ENCODE results near the gene CALML3.

CALML3 gene

DNA sequence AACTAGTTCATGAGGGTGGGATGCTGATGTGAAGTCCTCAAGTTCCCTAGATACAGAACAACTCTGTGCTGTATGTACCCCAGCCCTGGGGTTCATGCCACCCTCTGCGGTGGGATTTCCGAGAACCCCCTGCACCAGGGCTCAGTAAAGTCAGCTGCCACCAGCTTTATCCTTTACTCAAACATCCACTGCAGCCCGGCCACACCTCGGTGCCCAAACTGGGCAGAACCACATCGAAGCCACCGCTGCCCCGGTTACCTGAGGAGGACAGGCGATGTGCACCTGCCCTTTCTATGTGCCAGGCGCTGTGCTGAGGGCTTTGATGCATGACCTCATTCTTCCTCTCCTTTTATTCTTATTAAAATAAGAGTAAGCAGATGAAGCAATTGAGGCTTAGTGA, 15.5 kb upstream of the CALML3 start:
- Mint-ChIP-seq H3K9me3 (no peaks in the 10 kb centered on the region), H3K4me1 (ENCODE audit: low read depth) (peaks cover 5% of the 10 kb centered on the region), H3K27ac (no peak overlapping the region), H3K36me3 (ENCODE audit: low read depth) (no peaks in the 10 kb centered on the region), H3K27me3 (peaks cover 4% of the 10 kb centered on the region), H3K4me3 (no peak overlapping the region)

DNA sequence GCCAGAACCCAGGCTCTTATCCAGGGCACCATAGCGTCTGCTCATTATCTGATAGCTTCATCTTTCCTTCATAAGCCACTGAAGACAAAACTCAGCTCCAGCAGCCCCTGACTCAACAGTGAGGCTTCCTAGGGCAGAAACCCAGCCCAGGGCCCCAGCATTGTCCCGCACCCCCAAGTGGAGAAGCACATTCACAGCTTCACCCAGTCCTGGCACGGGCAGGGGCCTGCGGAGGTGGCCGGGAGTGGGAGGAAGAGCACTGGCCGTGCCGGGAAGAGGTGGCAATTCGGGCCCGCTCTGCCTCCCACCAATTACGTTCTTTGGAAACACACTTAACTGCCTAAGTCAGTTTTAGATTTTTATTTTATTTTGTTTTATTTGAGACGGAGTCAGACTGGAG, 15.1 kb upstream of the CALML3 start:
- Mint-ChIP-seq H3K4me3 (no peak overlapping the region), H3K27ac (no peak overlapping the region), H3K4me1 (ENCODE audit: low read depth) (peaks cover 5% of the 10 kb centered on the region), H3K9me3 (no peaks in the 10 kb centered on the region), H3K27me3 (peaks cover 4% of the 10 kb centered on the region), H3K36me3 (ENCODE audit: low read depth) (no peaks in the 10 kb centered on the region)

DNA sequence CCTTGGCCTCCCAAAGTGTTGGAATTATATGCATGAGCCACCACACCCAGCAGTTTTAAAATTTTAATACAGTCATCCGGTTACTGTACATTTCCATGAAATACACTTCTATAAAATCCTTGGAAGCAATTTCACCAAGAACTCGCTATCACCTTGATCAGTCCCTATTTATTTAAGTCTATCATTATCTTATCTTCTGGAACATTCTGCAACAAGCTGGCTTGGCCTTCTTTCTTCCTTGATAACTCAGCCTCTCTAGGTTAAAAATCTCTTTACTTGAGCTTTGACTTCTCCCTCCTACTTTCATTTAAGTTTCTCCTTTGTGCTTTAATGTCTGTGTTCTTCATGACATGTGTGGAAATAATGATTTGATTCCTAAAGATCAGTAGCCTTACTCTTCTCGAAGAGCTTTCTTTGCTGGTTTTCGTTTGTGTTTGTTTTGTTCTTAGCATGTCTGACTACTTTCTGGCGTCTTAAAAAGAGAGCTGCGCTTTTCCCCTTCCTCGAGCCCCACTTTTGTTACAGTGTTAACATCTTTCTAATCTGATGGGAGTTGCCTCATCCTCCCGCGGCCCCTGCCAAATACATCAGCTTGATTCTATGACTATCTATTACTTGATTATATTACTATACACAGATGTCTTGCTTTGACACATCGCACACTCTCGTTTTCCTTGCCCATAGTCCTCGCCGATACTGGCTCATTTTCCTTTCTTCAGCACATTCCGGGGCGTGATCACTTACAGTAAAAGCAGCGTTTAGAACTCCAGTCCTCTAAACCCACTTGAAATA, 14.3 kb upstream of the CALML3 start:
- Mint-ChIP-seq H3K36me3 (ENCODE audit: low read depth) (no peaks in the 10 kb centered on the region), H3K27ac (no peak overlapping the region), H3K4me3 (no peak overlapping the region), H3K27me3 (peaks cover 4% of the 10 kb centered on the region), H3K9me3 (no peaks in the 10 kb centered on the region), H3K4me1 (ENCODE audit: low read depth) (peaks cover 5% of the 10 kb centered on the region)

DNA sequence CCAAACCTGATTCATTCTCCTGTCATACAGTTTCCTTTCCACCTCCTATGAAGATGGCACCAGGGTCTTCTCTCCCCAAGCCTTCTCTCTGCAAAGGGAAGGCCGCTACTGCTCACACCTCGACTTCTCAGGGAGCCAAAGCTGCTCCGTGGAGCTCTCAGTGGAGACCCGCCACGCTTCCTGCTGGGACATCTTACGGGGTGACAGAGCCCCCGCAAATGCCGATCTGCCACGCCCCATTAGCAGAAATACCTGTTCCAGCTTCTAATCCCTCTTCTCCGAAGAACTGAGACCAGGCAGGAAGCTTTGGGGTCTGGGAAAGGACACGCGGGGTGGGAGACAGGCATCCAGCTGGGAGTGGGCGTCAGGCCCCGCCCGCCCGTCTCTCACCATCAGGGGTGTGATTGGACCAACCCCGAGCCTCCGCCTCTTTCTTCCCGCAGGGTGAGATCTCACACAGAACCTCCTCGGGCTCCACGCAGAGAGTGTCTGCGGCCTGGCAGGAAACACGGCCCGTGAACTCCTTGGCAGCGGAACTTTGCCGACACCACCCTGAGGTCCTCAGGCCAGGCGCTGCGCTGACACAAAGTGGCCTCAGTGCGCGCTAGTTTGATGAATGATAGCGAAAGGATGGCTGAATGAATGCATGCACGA, 13.4 kb upstream of the CALML3 start:
- no peaks in the 10 kb centered on the region for H3K9me3 Mint-ChIP-seq
- no peak overlapping the region for H3K27ac Mint-ChIP-seq
- peaks cover 5% of the 10 kb centered on the region for H3K4me1 Mint-ChIP-seq (ENCODE audit: low read depth)
- H3K27me3 Mint-ChIP-seq: peaks cover 4% of the 10 kb centered on the region
- H3K4me3 Mint-ChIP-seq: no peak overlapping the region
- no peaks in the 10 kb centered on the region for H3K36me3 Mint-ChIP-seq (ENCODE audit: low read depth)

DNA sequence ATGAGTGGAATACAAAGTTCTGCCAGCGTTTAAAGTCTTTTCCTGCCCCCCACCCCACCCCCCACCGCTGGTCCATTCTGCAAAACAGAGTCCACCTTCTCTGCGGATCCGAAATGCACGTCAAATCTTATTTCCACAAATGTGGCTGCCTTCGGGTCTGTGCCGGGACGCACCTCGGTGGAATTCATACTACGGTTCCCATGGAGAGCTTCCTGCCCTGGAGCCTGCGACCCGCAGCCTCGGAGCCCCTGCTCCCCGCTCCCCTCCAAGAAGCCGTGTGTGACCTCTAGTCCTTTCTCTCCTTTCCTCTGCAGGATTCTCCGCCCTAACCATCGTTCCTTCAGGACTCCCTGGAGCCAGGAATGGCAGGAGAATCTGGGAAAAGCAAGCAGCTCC, 12.9 kb upstream of the CALML3 start:
- Mint-ChIP-seq H3K36me3 (ENCODE audit: low read depth) (no peaks in the 10 kb centered on the region), H3K9me3 (no peaks in the 10 kb centered on the region), H3K27ac (no peak overlapping the region), H3K4me3 (no peak overlapping the region), H3K27me3 (peaks cover 4% of the 10 kb centered on the region), H3K4me1 (ENCODE audit: low read depth) (peaks cover 5% of the 10 kb centered on the region)

DNA sequence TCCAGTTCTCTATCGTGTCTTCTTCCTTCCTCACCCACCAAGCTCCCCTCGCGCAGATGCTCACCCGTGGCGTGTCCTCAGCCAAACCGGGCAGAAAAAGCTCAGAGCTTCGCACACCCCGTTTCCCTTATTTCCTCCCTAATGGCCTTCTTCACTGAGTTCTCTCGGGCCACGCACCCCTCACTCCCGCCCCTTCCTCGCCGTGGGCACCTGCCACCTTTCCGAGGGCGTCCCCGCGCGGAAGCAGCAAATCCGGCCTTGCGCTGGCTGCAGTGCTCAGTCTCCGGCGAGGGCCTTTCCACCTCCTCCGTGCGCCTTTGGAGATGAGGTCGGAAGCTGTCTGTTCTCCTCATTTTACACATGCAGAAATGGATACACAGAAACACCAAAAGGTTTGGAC, 12.4 kb upstream of the CALML3 start:
- peaks cover 5% of the 10 kb centered on the region for H3K4me1 Mint-ChIP-seq (ENCODE audit: low read depth)
- no peaks in the 10 kb centered on the region for H3K9me3 Mint-ChIP-seq
- peaks cover 4% of the 10 kb centered on the region for H3K27me3 Mint-ChIP-seq

DNA sequence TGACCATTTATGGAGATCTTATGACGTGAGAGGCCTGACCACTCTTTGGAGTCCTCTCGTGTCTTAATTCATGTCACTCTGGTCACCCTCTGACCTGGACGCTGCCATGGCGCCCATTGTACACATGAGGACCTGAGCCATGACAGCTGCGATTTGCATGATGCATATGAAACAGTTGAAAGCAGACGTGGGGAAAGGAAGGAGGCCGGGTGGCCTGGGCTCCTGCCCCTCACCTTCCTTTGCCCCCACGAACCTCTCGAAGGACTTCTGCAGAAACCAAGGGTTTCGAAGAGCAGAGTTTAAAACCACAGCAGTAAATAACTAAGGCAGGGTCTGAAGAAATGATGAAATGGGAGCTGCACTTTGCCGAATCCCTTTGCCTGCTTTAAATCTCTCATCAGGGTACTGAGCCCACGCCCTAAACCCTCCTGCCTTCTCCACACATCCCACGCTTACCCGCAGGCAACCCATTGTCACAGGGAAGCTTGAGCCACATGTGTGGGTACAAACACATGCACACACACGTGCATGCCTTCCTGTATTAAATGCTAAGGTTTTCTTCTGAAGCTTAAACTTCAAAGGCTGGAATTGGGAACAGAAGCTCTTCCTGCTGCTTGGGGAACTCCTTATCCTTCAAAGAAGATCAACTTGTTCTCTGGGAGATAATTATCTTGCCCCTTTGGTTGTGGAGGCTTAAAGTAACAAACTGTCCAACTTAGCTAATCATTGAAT, 11.7 kb upstream of the CALML3 start:
- H3K4me3 Mint-ChIP-seq: no peak overlapping the region
- H3K27ac Mint-ChIP-seq: no peak overlapping the region

More for the DNA sequence above, 12.4 kb upstream of the CALML3 start:
- H3K36me3 Mint-ChIP-seq (ENCODE audit: low read depth): no peaks in the 10 kb centered on the region
- no peak overlapping the region for H3K27ac Mint-ChIP-seq
- H3K4me3 Mint-ChIP-seq: no peak overlapping the region

DNA sequence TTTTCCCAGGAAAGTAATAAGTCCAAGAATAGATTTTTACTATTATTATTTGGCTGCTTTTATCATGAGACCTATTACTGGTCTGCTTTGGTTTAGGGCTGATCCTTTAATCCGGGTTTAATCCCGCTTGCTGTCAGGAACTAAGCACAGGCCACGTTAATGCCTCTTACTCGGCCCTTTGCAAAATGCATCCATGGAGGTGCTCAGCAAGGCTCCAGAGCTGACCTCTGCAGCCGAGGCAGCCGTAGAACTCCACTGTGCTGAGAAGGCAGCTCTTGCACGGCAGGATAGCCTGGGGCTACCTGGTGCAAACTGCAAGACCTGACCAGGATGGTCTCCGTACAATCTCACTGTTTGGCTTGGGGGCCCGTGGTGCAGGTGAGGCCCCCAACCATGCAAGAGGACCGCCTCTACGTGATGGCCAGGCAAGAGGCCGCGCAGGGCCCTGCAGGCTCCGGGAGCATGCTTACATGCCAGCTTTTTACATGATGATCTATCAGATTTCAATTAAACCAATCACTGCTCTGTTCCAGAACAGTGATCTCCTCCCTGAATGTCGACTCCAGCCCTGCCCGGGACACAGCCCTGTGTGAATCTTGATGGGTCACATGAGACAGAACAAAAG, 10.4 kb upstream of the CALML3 start:
- H3K27ac Mint-ChIP-seq: no peak overlapping the region
- no peaks in the 10 kb centered on the region for H3K9me3 Mint-ChIP-seq
- H3K36me3 Mint-ChIP-seq (ENCODE audit: low read depth): no peaks in the 10 kb centered on the region
- H3K4me3 Mint-ChIP-seq: no peak overlapping the region
- H3K27me3 Mint-ChIP-seq: peaks cover 4% of the 10 kb centered on the region
- peaks cover 5% of the 10 kb centered on the region for H3K4me1 Mint-ChIP-seq (ENCODE audit: low read depth)

More for the DNA sequence above, 11.7 kb upstream of the CALML3 start:
- Mint-ChIP-seq H3K9me3 (no peaks in the 10 kb centered on the region), H3K4me1 (ENCODE audit: low read depth) (peaks cover 5% of the 10 kb centered on the region), H3K27me3 (peaks cover 4% of the 10 kb centered on the region), H3K36me3 (ENCODE audit: low read depth) (no peaks in the 10 kb centered on the region)

DNA sequence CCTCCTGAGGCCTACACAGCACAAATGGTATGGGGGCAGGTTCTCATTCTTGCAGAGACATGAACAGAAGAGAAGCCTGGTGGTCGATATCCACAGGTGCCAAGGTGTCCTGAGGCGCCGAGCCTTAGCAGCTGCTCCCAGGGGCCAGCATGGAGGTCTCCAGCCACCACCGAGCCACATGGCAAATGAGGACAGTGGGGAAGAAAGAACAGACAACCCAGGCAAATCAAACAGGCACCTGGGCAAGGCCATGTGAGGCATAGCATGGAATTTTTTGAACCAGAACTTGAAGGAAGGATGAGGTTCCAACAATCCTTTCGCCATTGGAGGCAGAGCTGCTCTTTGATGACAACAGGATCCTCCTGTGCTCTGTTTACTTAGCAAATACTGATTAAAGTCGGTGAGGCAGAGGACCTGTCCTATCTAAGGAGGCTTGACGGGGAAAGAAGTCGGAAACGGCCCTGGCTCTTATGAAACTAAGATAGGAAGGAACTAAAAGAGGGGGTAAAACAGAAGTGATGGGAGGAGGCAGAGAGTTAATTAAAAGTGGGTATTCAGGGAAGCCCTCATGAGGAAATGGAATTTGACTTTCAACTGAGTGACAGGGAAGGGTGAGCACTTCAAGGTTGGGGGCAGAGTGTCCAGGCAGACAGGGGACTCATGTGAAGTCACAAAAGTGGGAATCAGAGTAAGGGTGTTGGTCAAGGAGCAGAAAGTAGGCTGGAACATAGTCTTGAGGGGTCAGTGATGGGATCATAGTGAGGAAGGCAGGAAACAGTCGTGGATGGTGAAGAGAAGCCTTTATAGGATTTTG, 8.6 kb upstream of the CALML3 start:
- no peak overlapping the region for H3K4me3 Mint-ChIP-seq
- H3K27me3 Mint-ChIP-seq: peaks cover 4% of the 10 kb centered on the region
- H3K36me3 Mint-ChIP-seq (ENCODE audit: low read depth): no peaks in the 10 kb centered on the region

DNA sequence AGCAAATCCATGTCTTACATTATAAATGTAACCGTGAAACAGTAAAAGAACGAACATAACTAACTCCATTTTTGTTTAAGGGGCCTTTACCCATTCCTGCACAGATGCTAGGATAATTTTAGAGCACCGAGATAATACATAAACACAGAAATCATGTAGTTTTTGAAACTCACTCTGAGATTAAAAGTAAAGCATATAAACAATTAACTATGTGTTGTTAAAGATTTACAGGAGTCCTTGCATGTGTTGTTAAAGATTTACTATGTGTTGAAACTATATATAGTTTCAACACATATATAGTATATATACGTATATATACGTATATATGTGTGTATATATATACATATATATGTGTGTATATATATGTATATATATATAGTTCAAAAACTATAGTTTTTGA, 7.2 kb upstream of the CALML3 start:
- no peaks in the 10 kb centered on the region for H3K9me3 Mint-ChIP-seq
- H3K36me3 Mint-ChIP-seq (ENCODE audit: low read depth): no peaks in the 10 kb centered on the region
- H3K4me1 Mint-ChIP-seq (ENCODE audit: low read depth): peaks cover 5% of the 10 kb centered on the region
- H3K4me3 Mint-ChIP-seq: no peak overlapping the region
- H3K27me3 Mint-ChIP-seq: peaks cover 3% of the 10 kb centered on the region
- H3K27ac Mint-ChIP-seq: no peak overlapping the region

More for the DNA sequence above, 8.6 kb upstream of the CALML3 start:
- no peak overlapping the region for H3K27ac Mint-ChIP-seq
- no peaks in the 10 kb centered on the region for H3K9me3 Mint-ChIP-seq
- H3K4me1 Mint-ChIP-seq (ENCODE audit: low read depth): peaks cover 5% of the 10 kb centered on the region

DNA sequence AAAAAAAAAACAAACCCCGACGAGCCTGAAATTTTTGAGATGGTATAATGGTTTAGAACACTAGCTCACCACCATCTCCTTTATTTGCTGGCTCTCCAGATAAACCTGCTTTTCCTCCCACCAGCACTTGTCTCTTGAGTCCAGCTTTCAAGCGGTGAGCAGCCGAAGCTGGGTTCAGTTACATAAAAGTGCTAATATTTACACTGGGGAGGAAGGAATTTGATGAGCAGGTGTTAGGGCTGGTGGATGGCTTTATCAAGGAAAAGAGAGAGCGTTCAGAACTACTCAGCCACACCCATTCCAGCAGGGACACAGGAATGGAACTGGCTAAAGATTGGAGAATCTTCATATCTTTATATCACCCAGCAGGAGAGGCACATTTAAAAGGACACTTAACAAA, 6.6 kb upstream of the CALML3 start:
- Mint-ChIP-seq H3K27ac (no peak overlapping the region), H3K36me3 (ENCODE audit: low read depth) (no peaks in the 10 kb centered on the region), H3K4me3 (no peak overlapping the region), H3K4me1 (ENCODE audit: low read depth) (peaks cover 4% of the 10 kb centered on the region), H3K9me3 (no peaks in the 10 kb centered on the region), H3K27me3 (no peaks in the 10 kb centered on the region)

DNA sequence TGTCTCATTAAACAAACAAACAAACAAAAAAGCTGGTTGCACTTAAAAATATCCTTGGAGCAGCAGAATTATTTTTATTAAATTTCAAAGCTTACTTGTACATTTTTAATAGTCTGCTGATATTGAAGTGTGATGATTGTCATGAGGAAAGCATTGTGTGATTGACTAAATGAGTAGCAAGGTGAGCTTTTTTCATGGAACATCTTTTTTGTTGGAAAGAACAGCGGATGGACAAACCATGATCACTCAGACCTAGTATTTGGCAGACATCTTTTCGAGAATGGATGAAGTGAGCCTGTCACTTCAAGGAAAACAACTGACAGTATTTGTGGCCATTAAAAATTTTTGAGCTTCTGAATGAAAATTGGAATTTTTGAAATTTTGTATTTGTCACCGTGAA, 5.7 kb upstream of the CALML3 start:
- Mint-ChIP-seq H3K9me3 (no peaks in the 10 kb centered on the region), H3K27ac (no peak overlapping the region), H3K36me3 (ENCODE audit: low read depth) (no peaks in the 10 kb centered on the region), H3K4me1 (ENCODE audit: low read depth) (no peaks in the 10 kb centered on the region), H3K4me3 (no peak overlapping the region), H3K27me3 (no peaks in the 10 kb centered on the region)

DNA sequence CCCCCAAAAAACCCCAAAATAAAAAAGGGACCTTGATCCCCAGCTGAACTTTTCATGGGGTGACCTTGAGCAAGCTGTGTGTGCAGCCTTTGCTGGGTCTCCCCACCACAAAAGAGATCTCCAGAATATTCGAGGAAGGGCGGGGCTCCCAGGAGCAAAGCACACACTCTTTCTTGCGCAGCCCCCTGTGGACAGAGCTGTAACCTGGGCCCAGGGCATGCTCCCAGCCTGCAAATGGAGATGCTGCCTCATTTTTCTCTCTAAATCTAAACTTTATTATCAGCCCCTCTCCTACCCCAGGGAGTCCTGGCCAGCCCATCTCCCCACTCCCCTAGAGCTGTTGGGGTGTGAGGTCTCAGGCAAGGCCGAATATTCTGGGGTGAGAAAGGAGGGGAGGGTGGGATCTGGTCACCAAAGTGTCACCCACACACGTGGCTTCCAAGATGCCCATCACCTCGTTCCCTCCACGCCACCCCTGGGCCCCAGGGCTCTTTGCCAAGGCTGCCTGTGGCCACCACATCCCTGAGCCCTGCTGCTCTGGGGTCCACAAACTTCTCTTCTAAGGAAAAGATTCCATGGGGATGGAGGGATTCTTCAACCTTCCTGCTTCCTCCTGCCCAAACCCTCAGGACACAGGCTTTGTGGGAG, 1.7 kb upstream of the CALML3 start:
- Mint-ChIP-seq H3K36me3 (ENCODE audit: low read depth) (no peaks in the 10 kb centered on the region), H3K27me3 (no peaks in the 10 kb centered on the region), H3K4me1 (ENCODE audit: low read depth) (no peaks in the 10 kb centered on the region), H3K27ac (no peak overlapping the region), H3K4me3 (no peak overlapping the region), H3K9me3 (no peaks in the 10 kb centered on the region)
